ENCODE results near the gene XPNPEP3. TPM values are rescaled to one million over a fixed set of nuclear protein-coding genes. Genes with fewer than 3 reads are reported as not detected.
"Not testable (repeated sequence)": the region's sequence is repeated elsewhere in the genome, so short reads cannot be mapped to it uniquely, and the experiment has no call there.

XPNPEP3 gene
- total RNA-seq, 1 experiment from 2014 or later = 17.5 TPM

DNA sequence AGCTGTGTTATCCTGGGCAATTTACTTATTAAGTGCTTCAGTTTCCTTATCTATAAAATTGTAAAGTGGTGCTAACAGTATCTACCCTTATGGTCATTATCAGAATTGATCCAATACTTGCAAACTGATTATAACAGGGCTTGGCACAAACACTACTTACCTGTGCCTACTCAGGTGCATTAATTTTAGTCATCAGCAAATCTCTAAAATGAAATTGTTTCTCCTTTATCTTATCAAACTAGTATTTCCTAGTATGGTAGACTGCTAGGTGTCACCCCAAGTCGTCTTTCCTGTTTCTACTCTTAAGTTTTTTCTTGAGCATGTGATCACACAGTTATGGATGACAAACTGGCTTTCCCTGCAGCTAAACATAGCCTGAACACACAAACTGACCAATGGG lies 33.5 kb upstream of the XPNPEP3 start:
- H3K9me3 ChIP-seq (ENCODE audit: low read length) = no peaks in the 10 kb centered on the region
- H4K20me1 ChIP-seq (ENCODE audit: insufficient read depth, low read depth, low read length) = no peaks in the 10 kb centered on the region
- no peak overlapping the region for H3K4me3 ChIP-seq (ENCODE audit: low read length)
- no peak overlapping the region for H3K27ac ChIP-seq (ENCODE audit: low read length)
- no peaks in the 10 kb centered on the region for H3K27me3 ChIP-seq (ENCODE audit: low read length)
- H3K4me2 ChIP-seq (ENCODE audit: low read depth, low read length, poor library complexity, severe bottlenecking) = no peak overlapping the region
- H3K4me1 ChIP-seq (ENCODE audit: low read length) = peaks cover 19% of the 10 kb centered on the region
- H3K9me2 ChIP-seq (replicated peaks; ENCODE audit: insufficient read depth, low read length) = no peaks in the 10 kb centered on the region
- peaks cover 14% of the 10 kb centered on the region; the same call in 1 of the 2 replicates for H3K36me3 ChIP-seq (ENCODE audit: insufficient read depth, low read length)
- DNase-seq = no peak
- no peak overlapping the region for H2AFZ ChIP-seq (ENCODE audit: low read length)
- H3K9ac ChIP-seq (ENCODE audit: low read length) = no peak overlapping the region
- H3K79me2 ChIP-seq (ENCODE audit: low read length) = peaks cover 7% of the 10 kb centered on the region

DNA sequence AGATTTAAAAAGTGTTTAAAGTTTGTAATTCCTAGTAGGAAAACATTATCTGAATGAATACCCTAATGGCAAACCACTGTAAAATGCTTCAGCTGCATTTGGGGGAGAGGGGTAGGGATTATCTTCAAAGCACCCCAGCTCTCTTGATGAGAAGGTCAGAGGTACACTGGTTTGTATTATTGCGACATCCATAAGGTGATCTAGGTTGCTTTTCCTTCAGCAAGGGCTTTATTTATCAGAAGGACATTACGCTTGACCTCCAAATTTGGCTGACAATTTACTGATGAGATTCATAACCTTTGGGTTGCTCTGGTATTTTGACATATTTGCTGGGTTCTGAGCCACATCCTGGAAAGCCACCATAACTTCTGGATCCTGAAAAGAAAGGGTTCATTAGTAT lies 30.7 kb upstream of the XPNPEP3 start:
- H3K4me3 ChIP-seq (ENCODE audit: low read length); H3K9me2 ChIP-seq (replicated peaks; ENCODE audit: insufficient read depth, low read length); H3K4me2 ChIP-seq (ENCODE audit: low read depth, low read length, poor library complexity, severe bottlenecking); DNase-seq; H3K27me3 ChIP-seq (ENCODE audit: low read length); H3K9me3 ChIP-seq (ENCODE audit: low read length); H4K20me1 ChIP-seq (ENCODE audit: insufficient read depth, low read depth, low read length); H3K4me1 ChIP-seq (ENCODE audit: low read length); H2AFZ ChIP-seq (ENCODE audit: low read length); H3K27ac ChIP-seq (ENCODE audit: low read length); H3K79me2 ChIP-seq (ENCODE audit: low read length); H3K9ac ChIP-seq (ENCODE audit: low read length): not testable (repeated sequence)
- H3K36me3 ChIP-seq (ENCODE audit: insufficient read depth, low read length) = peaks cover 31% of the 10 kb centered on the region; the same call in 1 of the 2 replicates

DNA sequence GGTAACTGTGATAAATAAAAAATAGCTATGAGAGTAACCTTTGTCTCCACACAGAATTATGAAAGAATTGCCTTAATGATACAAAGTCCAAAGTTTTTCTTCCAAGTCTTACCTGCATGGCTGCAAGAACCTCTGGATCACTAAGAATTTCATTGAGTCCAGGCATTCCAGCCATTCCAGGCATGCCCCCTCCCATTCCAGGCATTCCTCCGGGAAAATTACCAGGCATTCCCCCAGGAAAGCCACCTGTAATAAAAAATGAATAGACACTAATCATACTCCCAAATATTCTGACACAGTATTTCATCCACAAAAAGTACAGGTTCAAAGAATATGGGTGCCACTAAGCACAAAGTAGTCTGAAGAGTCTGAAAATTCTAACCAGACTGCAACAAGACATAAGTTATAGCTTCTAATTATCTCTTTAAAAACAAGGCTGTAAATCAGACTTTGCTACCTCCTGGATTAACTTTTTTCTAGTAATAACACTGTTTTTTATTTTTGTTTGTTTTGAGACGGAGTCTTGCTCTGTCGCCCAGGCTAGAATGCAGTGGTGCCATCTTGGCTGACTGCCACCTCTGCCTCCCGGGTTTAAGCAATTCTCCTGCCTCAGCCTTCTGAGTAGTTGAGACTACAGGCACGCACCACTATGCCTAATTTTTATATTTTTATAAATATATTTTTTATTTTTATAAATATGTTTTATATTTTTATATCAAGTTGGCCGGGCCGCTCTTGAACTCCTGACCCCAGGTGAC lies 29.8 kb upstream of the XPNPEP3 start:
- H3K9me2 ChIP-seq (replicated peaks; ENCODE audit: insufficient read depth, low read length) = no peaks in the 10 kb centered on the region
- H3K4me2 ChIP-seq (ENCODE audit: low read depth, low read length, poor library complexity, severe bottlenecking) = no peak overlapping the region
- no peak for DNase-seq
- no peak overlapping the region for H3K27ac ChIP-seq (ENCODE audit: low read length)
- no peak overlapping the region for H3K9ac ChIP-seq (ENCODE audit: low read length)
- H3K9me3 ChIP-seq (ENCODE audit: low read length) = no peaks in the 10 kb centered on the region
- H3K4me1 ChIP-seq (ENCODE audit: low read length) = peaks cover 4% of the 10 kb centered on the region; the same call in 1 of the 2 replicates
- H4K20me1 ChIP-seq (ENCODE audit: insufficient read depth, low read depth, low read length) = no peaks in the 10 kb centered on the region
- H3K4me3 ChIP-seq (ENCODE audit: low read length) = no peak overlapping the region
- H3K36me3 ChIP-seq (ENCODE audit: insufficient read depth, low read length) = peaks cover 33% of the 10 kb centered on the region; the same call in 1 of the 2 replicates
- H2AFZ ChIP-seq (ENCODE audit: low read length) = no peak overlapping the region
- H3K27me3 ChIP-seq (ENCODE audit: low read length) = no peaks in the 10 kb centered on the region
- peaks cover 9% of the 10 kb centered on the region; the same call in 1 of the 2 replicates for H3K79me2 ChIP-seq (ENCODE audit: low read length)

DNA sequence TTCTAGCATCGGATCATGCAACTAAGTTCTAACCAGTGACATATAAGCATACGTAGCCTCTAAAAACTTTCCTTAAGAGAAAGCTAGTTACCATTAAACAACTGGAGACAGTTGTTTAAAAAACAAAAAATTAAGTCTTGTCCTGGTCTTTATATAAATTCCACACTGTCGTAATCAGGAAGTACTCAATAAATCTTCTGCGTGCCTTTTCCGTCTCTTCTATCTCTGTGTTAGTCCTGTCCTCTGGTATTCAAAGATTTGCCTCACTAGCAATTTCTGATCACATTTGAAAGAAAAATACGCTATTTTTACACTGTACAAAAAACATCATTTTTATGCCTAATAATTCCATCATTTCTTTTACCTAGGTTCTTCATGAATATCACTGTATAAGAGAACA lies 27.8 kb upstream of the XPNPEP3 start:
- no peaks in the 10 kb centered on the region for H3K27me3 ChIP-seq (ENCODE audit: low read length)
- DNase-seq = no peak
- no peak overlapping the region for H3K4me2 ChIP-seq (ENCODE audit: low read depth, low read length, poor library complexity, severe bottlenecking)
- peaks cover 45% of the 10 kb centered on the region; the same call in 1 of the 2 replicates for H3K36me3 ChIP-seq (ENCODE audit: insufficient read depth, low read length)
- H2AFZ ChIP-seq (ENCODE audit: low read length) = no peak overlapping the region
- H4K20me1 ChIP-seq (ENCODE audit: insufficient read depth, low read depth, low read length) = no peaks in the 10 kb centered on the region
- peaks cover 19% of the 10 kb centered on the region for H3K79me2 ChIP-seq (ENCODE audit: low read length)
- H3K9me2 ChIP-seq (replicated peaks; ENCODE audit: insufficient read depth, low read length) = no peaks in the 10 kb centered on the region
- H3K9ac ChIP-seq (ENCODE audit: low read length) = no peak overlapping the region
- H3K27ac ChIP-seq (ENCODE audit: low read length) = no peak overlapping the region
- H3K4me1 ChIP-seq (ENCODE audit: low read length) = no peaks in the 10 kb centered on the region
- no peak overlapping the region for H3K4me3 ChIP-seq (ENCODE audit: low read length)
- H3K9me3 ChIP-seq (ENCODE audit: low read length) = no peaks in the 10 kb centered on the region

DNA sequence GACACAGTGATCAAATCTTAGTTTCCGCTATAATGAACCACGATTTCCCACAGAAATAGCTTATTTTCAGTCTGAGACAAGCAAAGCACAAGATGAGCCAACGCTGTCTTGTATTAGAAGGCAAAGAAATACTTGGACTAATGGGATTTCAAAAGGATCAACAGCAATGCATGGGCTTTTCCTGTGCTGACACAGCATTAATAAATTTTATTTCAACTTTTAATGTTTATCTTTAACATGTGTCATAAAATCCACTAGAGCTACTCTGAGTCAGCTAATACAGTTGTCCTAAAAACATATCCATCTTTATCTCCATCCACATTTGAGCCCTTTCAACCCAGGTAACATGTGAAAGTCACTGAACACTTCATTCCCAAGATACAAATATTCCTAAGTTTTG lies 22.3 kb upstream of the XPNPEP3 start:
- Histone ChIP-seq H4K20me1 (ENCODE audit: insufficient read depth, low read depth, low read length) (0 out of 2 replicates have a peak, but pooled peaks cover 2% of the 10 kb centered on the region), H3K4me1 (ENCODE audit: low read length) (peaks cover 7% of the 10 kb centered on the region; the same call in 1 of the 2 replicates), H2AFZ (ENCODE audit: low read length) (no peak overlapping the region), H3K27me3 (ENCODE audit: low read length) (no peaks in the 10 kb centered on the region), H3K4me2 (ENCODE audit: low read depth, low read length, poor library complexity, severe bottlenecking) (no peak overlapping the region), H3K36me3 (ENCODE audit: insufficient read depth, low read length) (peaks cover 59% of the 10 kb centered on the region; the same call in 1 of the 2 replicates), H3K9ac (ENCODE audit: low read length) (no peak overlapping the region), H3K79me2 (ENCODE audit: low read length) (peaks cover 60% of the 10 kb centered on the region), H3K27ac (ENCODE audit: low read length) (no peak overlapping the region), H3K9me2 (replicated peaks; ENCODE audit: insufficient read depth, low read length) (no peaks in the 10 kb centered on the region), H3K9me3 (ENCODE audit: low read length) (no peaks in the 10 kb centered on the region), H3K4me3 (ENCODE audit: low read length) (no peak overlapping the region)
- no peak for DNase-seq

DNA sequence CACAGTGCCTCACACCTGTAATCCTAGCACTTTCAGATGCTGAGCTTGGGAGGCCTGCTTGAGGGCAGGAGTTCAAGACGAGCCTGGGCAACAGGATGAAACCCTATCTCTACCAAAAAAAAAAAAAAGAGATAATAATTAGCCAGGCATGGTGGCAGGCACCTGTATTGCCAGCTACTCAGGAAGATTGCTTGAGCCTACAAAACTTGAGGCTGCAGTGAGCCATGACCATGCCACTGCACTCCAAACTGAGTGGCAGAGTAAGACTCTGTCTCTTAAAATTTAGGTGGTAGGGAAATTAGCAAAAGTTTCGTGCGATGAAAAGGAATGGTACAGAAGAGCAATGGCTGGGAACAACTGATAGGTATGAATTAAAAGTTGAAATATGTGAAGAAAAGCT lies 18.5 kb upstream of the XPNPEP3 start:
- H3K9me3 ChIP-seq (ENCODE audit: low read length) = no peaks in the 10 kb centered on the region
- H3K79me2 ChIP-seq (ENCODE audit: low read length) = peaks cover 85% of the 10 kb centered on the region
- H4K20me1 ChIP-seq (ENCODE audit: insufficient read depth, low read depth, low read length) = 0 out of 2 replicates have a peak, but pooled peaks cover 2% of the 10 kb centered on the region

DNA sequence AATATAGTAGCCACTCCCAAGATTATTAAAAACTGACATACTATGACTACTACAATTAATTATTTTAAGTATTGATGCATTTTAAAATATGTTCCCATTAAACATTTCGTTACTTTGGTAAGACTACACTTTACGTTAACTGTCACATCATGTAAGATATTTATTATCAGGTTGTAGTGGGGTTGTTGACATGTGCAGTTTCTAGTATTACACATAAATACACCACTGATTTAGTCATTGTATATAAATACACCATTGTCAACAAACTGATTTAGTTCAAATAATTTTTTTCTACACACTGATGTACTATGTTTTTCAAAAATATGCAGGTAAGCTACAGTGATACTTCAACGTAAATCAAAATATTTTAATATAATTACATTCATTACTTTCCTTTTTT lies 12.0 kb upstream of the XPNPEP3 start:
- Histone ChIP-seq H3K36me3 (ENCODE audit: insufficient read depth, low read length) (peaks cover 78% of the 10 kb centered on the region), H4K20me1 (ENCODE audit: insufficient read depth, low read depth, low read length) (peaks cover 3% of the 10 kb centered on the region; the same call in 1 of the 2 replicates)
- DNase-seq = no peak

More for the DNA sequence above, 18.5 kb upstream of the XPNPEP3 start:
- no peak overlapping the region for H3K4me3 ChIP-seq (ENCODE audit: low read length)
- DNase-seq = no peak
- H3K27me3 ChIP-seq (ENCODE audit: low read length) = no peaks in the 10 kb centered on the region
- H3K36me3 ChIP-seq (ENCODE audit: insufficient read depth, low read length) = peaks cover 70% of the 10 kb centered on the region; the same call in 1 of the 2 replicates
- H3K27ac ChIP-seq (ENCODE audit: low read length) = no peak overlapping the region
- no peak overlapping the region for H3K9ac ChIP-seq (ENCODE audit: low read length)
- H2AFZ ChIP-seq (ENCODE audit: low read length) = no peak overlapping the region
- peaks cover 7% of the 10 kb centered on the region; the same call in 1 of the 2 replicates for H3K4me1 ChIP-seq (ENCODE audit: low read length)
- no peak overlapping the region for H3K4me2 ChIP-seq (ENCODE audit: low read depth, low read length, poor library complexity, severe bottlenecking)
- no peaks in the 10 kb centered on the region for H3K9me2 ChIP-seq (replicated peaks; ENCODE audit: insufficient read depth, low read length)

DNA sequence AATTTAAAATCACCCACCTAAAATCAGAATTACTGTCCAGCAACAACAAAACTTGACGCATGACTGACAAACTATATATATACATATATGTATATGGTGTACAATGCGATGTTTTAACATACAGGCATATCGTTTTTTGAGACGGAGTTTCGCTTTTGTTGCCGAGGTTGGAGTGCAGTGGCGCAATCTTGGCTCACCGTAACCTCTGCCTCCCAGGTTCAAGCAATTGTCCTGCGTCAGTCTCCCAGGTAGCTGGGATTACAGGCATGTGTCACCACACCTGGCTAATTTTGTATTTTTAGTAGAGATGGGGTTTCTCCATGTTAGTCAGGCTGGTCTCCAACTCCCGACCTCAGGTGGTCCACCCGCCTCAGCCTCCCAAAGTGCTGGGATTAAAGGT lies 11.1 kb upstream of the XPNPEP3 start:
- not testable (repeated sequence) for H2AFZ ChIP-seq (ENCODE audit: low read length); H3K4me3 ChIP-seq (ENCODE audit: low read length); H3K9me2 ChIP-seq (replicated peaks; ENCODE audit: insufficient read depth, low read length); H3K9me3 ChIP-seq (ENCODE audit: low read length); DNase-seq; H3K27me3 ChIP-seq (ENCODE audit: low read length); H3K4me1 ChIP-seq (ENCODE audit: low read length); H3K4me2 ChIP-seq (ENCODE audit: low read depth, low read length, poor library complexity, severe bottlenecking); H3K27ac ChIP-seq (ENCODE audit: low read length); H4K20me1 ChIP-seq (ENCODE audit: insufficient read depth, low read depth, low read length); H3K9ac ChIP-seq (ENCODE audit: low read length)
- Histone ChIP-seq H3K36me3 (ENCODE audit: insufficient read depth, low read length) (peaks cover 78% of the 10 kb centered on the region), H3K79me2 (ENCODE audit: low read length) (peaks cover 91% of the 10 kb centered on the region)

More for the DNA sequence above, 12.0 kb upstream of the XPNPEP3 start:
- Histone ChIP-seq H3K4me2 (ENCODE audit: low read depth, low read length, poor library complexity, severe bottlenecking) (no peak overlapping the region), H3K27ac (ENCODE audit: low read length) (no peak overlapping the region), H2AFZ (ENCODE audit: low read length) (no peak overlapping the region), H3K9me2 (replicated peaks; ENCODE audit: insufficient read depth, low read length) (no peaks in the 10 kb centered on the region), H3K4me3 (ENCODE audit: low read length) (no peak overlapping the region), H3K9ac (ENCODE audit: low read length) (no peak overlapping the region), H3K4me1 (ENCODE audit: low read length) (no peaks in the 10 kb centered on the region), H3K27me3 (ENCODE audit: low read length) (no peaks in the 10 kb centered on the region), H3K9me3 (ENCODE audit: low read length) (no peaks in the 10 kb centered on the region), H3K79me2 (ENCODE audit: low read length) (peaks cover 91% of the 10 kb centered on the region)

All from Karpas-422 (cell line).